SK-MEL-5 (cell line): ENCODE measurements around the gene OR11G2. TPM values are rescaled to one million over a fixed set of nuclear protein-coding genes. Genes with fewer than 3 reads are reported as not detected.
"Not testable (repeated sequence)": the region's sequence is repeated elsewhere in the genome, so short reads cannot be mapped to it uniquely, and the experiment has no call there.

Experiments used
- DNase-seq: peaks from one replicate; pipeline ENCODE4 v3.0.0-alpha.2; 2016; ENCODE audit warnings: low read depth, low spot score
- in situ Hi-C: cut with HindIII; loops from 2 replicates; pipeline ENCODE4 v1.10.0; 2016; ENCODE audit warnings: low sequenced_read_pairs, high pct_unique_total_duplicates, low pct_unique_long_range_greater_than_20kb
- polyA plus RNA-seq, 2 experiments: library from polyadenylated mRNA; depleted of rRNA; stranded (reverse); fragments of >200 nt; gene quantifications; 2 replicates each; pipeline ENCODE4 v1.2.3, GENCODE V29; 2015
- total RNA-seq: library from RNA; depleted of rRNA; stranded (reverse); fragments of >200 nt; shearing (Covaris generic); gene quantifications from 2 replicates; pipeline ENCODE4 v1.2.3, GENCODE V29; 2014; rRNA removed

Gene OR11G2, protein sequence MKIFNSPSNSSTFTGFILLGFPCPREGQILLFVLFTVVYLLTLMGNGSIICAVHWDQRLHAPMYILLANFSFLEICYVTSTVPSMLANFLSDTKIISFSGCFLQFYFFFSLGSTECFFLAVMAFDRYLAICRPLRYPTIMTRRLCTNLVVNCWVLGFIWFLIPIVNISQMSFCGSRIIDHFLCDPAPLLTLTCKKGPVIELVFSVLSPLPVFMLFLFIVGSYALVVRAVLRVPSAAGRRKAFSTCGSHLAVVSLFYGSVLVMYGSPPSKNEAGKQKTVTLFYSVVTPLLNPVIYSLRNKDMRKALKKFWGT
- not detected in 2 replicates for total RNA-seq
- not detected in 2 replicates for polyA plus RNA-seq (2015; cell fraction: cytosol; rRNA removed)
- polyA plus RNA-seq (2015; cell fraction: nucleus; rRNA removed) = not detected in 2 replicates

DNA sequence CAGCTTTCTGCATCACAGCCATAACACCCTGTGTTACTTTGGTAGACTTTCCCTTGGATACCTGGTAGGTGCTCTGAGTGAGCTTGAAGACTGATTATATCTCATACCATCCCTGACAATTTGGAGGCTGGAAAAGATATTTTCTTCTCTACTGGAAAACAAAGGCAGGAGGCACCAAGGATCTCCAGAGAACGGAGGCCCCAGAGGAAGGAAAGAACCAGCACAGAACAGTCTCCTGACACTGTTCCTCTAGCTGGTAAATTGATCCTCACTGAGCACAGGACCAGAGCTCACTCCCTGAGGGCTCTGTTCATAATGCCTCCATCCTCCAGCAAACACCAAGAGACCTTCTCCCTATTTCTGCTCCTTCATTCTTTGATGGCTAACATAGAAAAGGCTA is at the start of gene OR11G2:
TSS of gene OR11G2 (plus strand) at position 301 of the 400 bp plus-strand sequence. CDS start 6,542 bp downstream, outside the sequence.
- no peak for DNase-seq
- in situ Hi-C loops = no loop called here

DNA sequence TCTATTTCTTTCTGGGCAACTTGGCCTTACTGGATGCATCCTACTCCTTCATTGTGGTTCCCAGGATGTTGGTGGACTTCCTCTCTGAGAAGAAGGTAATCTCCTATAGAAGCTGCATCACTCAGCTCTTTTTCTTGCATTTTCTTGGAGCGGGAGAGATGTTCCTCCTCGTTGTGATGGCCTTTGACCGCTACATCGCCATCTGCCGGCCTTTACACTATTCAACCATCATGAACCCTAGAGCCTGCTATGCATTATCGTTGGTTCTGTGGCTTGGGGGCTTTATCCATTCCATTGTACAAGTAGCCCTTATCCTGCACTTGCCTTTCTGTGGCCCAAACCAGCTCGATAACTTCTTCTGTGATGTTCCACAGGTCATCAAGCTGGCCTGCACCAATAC is 46.8 kb upstream of the OR11G2 start:
- in situ Hi-C loops = no loop called here
- peak; percentile 48 for DNase-seq

DNA sequence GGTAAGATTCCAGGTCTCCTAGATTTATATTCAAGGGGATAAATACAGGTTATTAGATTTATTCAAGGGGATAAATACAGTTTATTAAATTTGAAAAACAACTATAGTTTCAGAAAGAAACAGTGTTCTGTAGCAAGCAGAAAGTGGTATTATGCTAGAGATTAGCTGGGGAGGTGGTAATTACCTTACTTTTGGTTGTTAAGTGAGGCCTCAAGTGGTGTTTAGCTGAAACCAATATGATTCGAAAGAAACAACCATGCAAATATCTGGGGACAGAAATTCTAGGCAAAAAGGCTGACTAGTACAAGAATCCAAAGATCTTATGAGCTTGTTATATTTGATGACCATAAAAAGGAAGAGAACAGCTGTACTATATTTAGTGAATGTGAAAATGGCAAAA is 45.9 kb upstream of the OR11G2 start:
- in situ Hi-C loops = no loop called here

DNA sequence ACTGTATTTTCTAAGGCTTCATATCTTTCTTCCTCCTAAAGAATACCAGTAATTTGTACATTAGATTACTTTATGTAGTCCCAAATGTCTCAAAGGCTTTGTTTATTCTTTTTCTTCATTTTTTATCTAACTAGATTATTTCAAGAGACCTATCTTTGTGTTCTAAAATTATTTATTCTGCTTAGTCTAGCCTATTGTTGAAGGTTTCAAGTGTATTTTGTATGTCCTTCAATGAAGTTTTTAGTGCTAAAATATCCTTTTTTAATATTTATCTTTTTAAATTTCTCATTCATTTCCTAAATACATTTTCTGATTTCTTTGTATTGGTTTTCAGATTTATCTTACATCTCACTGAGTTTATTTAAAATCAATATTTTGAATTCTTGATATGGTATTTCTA is 26.2 kb upstream of the OR11G2 start:
- in situ Hi-C loops = no loop called here
- DNase-seq = no peak

More for the DNA sequence above, 45.9 kb upstream of the OR11G2 start:
- no peak for DNase-seq

DNA sequence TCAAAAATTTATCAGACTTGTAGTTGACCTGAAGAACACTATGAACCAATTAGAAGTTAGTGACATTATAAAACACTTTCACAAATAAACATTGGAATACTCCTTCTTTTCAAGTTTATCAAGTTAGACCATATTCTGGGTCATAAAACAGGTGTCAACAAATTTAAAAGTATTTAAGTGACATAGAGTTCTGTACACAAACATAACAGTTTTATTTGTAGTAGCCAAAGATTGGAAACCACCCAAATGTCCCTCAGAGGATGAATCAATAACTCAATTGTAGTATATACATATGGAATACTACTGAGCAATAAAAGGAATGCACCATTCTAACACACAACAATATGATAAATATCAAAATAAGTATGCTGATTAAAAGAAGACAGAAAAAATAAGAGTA is 23.6 kb upstream of the OR11G2 start:
- DNase-seq = no peak
- in situ Hi-C loops = no loop called here

DNA sequence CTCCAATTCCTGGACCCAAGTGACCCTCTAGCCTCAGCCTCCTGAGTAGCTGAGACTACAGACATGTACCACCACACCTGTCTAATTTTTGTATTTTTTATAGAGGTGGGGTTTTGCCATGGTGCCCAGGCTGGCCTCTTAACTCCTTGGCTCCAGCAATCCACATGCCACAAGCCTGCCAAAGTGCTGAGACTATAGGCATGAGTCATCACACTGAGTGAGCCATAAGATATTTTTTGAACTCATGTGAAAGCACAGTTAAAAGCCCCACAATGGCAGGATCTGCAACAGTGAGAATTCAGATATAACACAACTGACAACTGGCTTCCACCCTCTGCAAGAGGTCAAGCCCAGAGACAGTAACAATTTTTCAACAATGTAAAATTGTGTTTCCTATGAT is 20.8 kb upstream of the OR11G2 start:
- DNase-seq, in situ Hi-C loops: not testable (repeated sequence)

DNA sequence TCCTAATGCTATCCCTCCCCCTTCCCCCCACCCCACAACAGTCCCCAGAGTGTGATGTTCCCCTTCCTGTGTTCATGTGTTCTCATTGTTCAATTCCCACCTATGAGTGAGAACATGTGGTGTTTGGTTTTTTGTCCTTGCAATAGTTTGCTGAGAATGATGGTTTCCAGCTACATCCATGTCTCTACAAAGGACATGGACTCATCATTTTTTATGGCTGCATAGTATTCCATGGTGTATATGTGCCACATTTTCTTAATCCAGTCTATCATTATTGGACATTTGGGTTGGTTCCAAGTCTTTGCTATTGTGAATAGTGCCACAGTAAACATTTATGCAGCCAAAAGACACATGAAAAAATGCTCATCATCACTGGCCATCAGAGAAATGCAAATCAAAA is 16.5 kb upstream of the OR11G2 start:
- DNase-seq, in situ Hi-C loops: not testable (repeated sequence)

DNA sequence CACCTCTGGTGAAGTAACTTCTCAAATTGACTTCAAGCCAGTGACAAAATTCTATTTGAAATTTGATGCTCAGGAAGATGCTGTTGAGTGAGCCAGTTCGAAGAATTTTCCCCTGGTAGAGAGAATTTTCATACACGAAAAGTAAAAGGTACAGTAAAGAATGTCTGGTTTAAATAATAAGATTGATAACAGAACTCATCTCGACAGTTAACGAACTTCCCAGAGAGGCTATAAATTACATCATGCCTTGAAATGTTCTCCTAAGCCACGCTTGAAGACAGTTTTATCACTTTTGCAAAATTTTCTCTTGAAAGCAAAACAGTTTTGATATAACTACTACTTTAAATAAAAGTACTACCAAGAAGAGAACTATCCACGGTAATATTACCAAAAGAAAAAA is 14.4 kb upstream of the OR11G2 start:
- no peak for DNase-seq
- in situ Hi-C loops = no loop called here

DNA sequence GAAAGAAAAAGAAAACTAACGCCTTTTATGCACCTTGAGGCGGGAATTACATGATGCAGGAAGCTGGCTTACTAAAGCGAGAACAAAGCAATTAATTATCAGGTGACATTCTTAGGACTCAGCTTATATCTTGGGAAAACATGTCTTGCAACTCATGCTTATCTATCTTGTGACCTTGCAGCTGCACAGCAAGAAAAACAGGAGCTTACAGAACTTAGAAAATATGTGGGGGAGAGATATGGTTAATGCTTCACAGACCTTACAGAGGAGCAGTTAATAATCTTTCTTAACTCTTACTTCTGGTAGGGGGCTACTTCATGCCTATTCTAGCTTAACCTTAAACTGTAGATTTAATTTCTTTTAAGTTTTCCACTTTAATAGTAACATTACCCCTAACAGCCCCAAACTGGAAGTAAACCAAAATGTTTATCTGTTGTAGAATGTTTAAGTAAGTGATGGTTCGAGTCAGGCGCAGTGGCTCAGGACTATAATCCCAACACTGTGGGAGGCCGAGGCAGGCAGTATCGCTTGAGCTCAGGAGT is 13.2 kb upstream of the OR11G2 start:
- DNase-seq = peak; percentile 6
- in situ Hi-C loops = no loop called here

DNA sequence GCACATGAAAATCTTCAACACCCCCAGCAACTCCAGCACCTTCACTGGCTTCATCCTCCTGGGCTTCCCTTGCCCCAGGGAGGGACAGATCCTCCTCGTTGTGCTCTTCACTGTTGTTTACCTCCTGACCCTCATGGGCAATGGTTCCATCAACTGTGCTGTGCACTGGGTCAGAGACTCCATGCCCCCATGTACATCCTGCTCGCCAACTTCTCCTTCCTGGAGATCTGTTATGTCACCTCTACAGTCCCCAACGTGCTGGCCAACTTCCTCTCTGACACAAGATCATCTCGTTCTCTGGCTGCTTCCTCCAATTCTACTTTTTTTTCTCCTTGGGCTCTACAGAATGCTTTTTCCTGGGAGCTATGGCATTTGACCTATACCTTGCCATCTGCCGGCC is 11.5 kb upstream of the OR11G2 start:
- in situ Hi-C loops = no loop called here
- DNase-seq = no peak

DNA sequence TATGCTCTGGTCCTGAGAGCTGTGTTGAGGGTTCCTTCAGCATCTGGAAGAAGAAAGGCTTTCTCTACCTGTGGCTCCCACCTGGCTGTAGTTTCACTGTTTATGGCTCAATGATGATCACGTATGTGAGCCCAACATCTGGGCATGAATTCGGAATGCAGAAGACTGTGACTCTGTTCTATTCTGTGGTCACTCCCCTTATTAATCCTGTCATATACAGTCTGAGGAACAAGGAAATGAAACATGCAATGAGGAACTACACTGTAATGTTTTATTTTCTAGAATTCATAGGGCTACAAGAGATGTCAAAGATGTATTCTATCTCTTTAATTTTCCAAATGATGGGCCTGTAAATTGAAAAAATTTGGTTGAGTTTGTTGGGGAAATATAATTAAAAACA is 10.8 kb upstream of the OR11G2 start:
- in situ Hi-C loops = no loop called here
- DNase-seq = no peak

DNA sequence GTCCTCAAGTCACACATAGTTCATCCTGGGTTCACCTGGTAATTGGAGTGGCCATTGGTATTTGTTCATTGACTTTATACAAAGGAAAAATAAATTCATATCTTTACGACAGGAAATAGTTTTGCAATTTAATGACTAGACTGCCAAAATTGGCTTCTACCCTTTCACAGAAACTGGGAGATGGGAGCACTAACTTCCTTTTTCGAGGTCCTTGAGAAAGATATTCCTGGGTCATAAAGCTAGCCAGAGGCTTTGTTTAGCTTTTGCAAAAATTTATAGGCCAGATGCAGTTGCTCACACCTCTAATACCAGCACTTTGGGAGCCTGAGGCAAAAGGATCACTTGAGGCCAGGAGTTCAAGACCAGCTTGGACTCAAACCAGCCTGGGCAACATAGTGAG is 10.2 kb upstream of the OR11G2 start:
- no peak for DNase-seq
- in situ Hi-C loops = no loop called here

DNA sequence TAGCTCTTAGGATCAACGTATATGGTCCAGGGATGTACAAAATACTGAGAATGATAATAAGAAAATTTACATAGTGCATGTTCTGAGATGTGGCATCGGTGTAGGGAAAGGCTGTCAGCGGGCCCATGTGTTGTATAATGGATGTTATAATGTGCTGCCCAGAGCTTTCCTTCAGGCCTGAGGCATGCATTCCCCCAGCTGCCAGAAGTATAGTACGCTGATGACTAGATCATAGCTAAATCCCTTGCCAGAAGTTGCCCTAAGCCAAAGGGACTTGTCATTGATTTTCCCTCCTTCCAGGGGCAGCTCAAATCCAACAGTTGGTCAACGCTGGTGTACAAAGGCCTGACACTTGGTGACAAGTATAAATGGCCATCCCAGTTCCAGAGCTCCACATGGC is 6.5 kb upstream of the OR11G2 start:
- DNase-seq = no peak

DNA sequence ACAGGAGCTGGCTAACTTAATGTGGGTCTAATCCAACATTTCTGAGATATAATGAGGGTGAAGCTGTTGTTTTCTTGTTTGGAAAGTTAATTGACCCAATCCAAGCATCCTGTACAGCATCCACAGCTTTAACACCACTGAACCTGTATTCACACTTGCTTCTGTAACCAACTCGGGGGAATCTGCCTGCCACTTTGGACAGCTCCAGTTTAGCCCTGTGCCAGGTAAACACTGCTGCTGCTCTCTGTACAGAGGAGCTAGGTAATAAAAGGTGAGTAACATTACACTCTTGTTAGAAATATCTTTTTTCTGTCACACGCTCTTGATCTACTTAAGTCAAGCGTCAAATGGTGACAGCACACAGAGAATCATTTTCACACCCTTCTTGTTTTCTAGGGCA is 700 bp downstream of the OR11G2 start:
- in situ Hi-C loops = no loop called here
- no peak for DNase-seq

More for the DNA sequence above, 6.5 kb upstream of the OR11G2 start:
- in situ Hi-C loops = no loop called here

DNA sequence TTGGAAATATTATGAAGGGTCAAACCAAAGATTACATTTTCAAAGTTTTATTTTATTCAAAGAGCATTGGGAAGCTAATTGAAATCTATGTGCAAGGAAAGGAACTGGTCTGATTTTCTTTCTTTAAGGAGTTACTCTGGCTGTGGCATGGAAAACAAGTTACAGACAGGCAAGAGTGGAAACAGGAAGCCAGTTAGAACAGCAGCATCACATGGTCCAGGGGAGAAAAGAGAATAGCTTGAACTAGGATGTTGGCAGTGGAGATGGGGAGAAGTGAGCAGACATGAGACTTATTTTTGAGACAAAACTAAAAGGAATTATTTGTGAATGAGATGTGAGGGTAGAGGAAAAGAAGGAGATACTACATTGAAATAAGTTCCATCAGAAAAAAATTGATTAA is 3.4 kb downstream of the OR11G2 start:
- in situ Hi-C loops = no loop called here
- no peak for DNase-seq

DNA sequence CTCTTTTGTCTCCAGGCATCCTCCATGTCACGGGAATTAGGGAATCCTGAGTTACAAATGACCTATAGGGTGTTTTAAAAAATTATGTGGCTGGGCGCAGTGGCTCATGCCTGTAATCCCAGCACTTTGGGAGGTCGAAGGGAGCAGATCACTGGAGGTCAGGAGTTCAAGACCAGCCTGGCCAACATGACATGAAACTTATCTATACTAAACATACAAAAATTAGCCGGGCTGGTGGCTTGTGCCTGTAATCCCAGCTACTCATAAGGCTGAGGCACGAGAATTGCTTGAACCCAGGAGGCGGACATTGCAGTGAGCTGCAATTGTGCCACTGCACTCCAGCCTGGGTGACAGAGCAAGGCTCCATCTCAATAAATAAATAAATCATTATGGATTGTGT is 4.5 kb downstream of the OR11G2 start:
- DNase-seq, in situ Hi-C loops: not testable (repeated sequence)

DNA sequence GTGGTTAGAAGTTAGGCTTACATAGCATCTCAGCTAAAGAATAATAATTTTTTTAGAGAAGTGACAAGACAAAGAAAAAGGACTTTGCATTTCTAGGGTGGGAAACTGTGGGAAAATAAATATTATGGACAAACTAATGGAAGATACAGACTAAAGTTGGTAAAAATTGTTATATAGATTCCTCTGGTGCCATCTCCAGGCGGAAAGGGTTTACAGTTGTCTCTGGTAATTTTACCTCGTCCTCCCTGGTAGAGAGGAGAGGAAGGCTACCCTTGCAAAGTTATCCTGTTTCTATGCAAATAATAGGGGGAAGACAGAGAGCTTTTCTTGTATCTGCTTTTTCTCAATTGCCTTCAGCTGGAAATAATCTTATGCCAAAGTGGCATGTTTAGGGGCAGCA is 5.2 kb downstream of the OR11G2 start:
- peak; percentile 31 for DNase-seq
- in situ Hi-C loops = no loop called here

DNA sequence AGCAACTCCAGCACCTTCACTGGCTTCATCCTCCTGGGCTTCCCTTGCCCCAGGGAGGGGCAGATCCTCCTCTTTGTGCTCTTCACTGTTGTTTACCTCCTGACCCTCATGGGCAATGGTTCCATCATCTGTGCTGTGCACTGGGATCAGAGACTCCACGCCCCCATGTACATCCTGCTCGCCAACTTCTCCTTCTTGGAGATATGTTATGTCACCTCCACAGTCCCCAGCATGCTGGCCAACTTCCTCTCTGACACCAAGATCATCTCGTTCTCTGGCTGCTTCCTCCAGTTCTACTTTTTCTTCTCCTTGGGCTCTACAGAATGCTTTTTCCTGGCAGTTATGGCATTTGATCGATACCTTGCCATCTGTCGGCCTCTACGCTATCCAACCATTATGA is 6.8 kb downstream of the OR11G2 start:
- in situ Hi-C loops = no loop called here
- DNase-seq = no peak

DNA sequence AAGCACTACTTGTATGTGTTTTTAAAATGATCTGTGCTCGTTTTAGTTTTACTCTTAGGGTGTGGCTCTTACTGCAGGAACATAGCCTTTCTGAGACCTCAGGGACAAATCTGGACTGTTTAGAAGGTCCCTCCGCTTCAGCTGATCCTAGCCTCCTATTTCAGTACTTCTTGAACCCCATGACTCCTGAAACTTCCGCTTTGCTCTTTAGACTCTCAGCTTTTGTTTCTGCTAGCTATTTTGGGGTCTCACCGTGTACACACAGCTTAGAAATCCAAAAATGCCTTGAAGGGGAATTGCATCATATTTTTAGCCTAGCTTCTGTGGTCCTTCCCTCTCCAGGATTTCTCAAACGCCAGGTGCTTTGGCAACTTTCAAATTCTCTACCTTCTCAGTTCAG is 8.3 kb downstream of the OR11G2 start:
- in situ Hi-C loops = no loop called here
- DNase-seq = no peak
